AG04450 (cell line): ENCODE data around the gene CHAC1. TPM values are rescaled to one million over a fixed set of nuclear protein-coding genes. Genes with fewer than 3 reads are reported as not detected.
"Not testable (repeated sequence)": the region's sequence is repeated elsewhere in the genome, so short reads cannot be mapped to it uniquely, and the experiment has no call there.

Source experiments
- CTCF ChIA-PET: fragments of 300-600, 350-600 bp; formaldehyde crosslinking; extraction: SDS; loops from one replicate; lab custom pipeline; 2022; ENCODE audit warnings: antibody characterized with exemption, inconsistent platforms; lab: Charles Lee
- POLR2A ChIA-PET: fragments of 350-600 bp; formaldehyde crosslinking; extraction: SDS; loops from one replicate; lab custom pipeline; 2021; ENCODE audit warnings: antibody characterized with exemption, inconsistent platforms; lab: Yijun Ruan, JAX
- DNase-seq: peaks from one replicate; pipeline ENCODE4 v3.0.0-alpha.2; 2011; ENCODE audit warnings: low read depth, low spot score
- H3K27ac ChIP-seq: one replicate; pipeline ENCODE4 v1.5.1; 2012; ENCODE audit warnings: low read depth, low read length, control low read depth
- H3K27me3 ChIP-seq: one replicate; pipeline ENCODE4 v1.6.0; 2012; ENCODE audit warnings: low read length; ENCODE audit not compliant: control insufficient read depth, insufficient read depth
- H3K4me3 ChIP-seq: 2 replicates; pipeline ENCODE4 v1.5.1; 2011; ENCODE audit warnings: mild to moderate bottlenecking, low read depth, low read length, control low read depth
- H3K9me3 ChIP-seq: 2 replicates; pipeline ENCODE4 v1.5.1; 2012; ENCODE audit warnings: low read length; ENCODE audit not compliant: control insufficient read depth, insufficient read depth
- CTCF ChIP-seq: IDR thresholded peaks from 2 replicates; pipeline ENCODE4 v1.5.1; 2011; ENCODE audit warnings: low read depth, low read length, control low read depth, inconsistent platforms
- polyA plus RNA-seq: library from polyadenylated mRNA; depleted of rRNA; stranded (reverse); fragments of >200 nt; gene quantifications from 2 replicates; pipeline ENCODE4 v1.2.3, GENCODE V29; 2011

Gene CHAC1
- polyA plus RNA-seq, 1 experiment, result 106 TPM

DNA sequence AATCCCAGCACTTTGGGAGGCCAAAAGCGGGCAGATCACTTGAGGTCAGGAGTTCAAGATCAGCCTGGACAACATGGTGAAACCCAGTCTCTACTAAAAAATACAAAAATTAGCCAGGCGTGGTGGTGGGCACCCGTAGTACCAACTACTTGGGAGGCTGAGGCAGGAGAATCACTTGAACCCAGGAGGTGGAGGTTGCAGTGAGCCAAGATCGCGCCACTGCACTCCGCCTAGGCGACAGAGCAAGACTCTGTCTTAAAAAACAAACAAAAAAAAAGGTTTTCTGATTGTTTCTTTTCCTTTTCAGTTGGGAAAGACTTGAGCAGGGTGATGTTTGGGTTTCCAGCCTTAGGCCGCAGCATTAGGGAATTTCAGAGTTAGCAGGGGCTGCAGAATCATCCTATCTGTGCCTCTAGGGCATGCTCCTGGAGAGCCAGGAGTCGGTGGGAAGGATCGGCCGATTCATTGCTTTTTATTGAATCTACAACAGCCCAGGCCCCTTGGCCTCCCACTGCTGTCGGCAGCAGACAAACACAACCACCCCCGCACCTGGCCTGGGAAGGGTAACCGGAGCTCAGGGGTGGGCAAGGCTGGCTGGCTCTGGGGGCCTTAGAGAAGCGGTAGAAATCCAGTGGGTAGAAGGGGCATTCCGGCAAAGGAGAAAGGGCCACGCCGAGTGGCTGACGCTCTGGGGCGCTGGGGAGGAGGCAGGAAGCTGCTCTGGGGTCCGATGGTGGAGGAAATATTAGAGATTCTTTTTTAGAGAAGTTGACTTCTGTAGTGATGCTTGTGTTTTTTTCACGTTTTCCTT lies 6.3 kb downstream of the CHAC1 start:
- DNase-seq, result no peak
- Histone ChIP-seq H3K9me3 (no peaks in the 10 kb centered on the region; the same call in 1 of the 2 replicates), H3K27ac (no peak overlapping the region), H3K4me3 (no peak overlapping the region), H3K27me3 (no peaks in the 10 kb centered on the region)
- ChIA-PET CTCF (no interaction called here), POLR2A (no interaction called here)
- TF ChIP-seq CTCF, result no peak

GRCh38 chr15:40960151-40960885 lies 7.0 kb downstream of the CHAC1 start:
- H3K27me3 ChIP-seq, result no peaks in the 10 kb centered on the region
- ChIA-PET POLR2A (no interaction called here), CTCF (no interaction called here)
- H3K27ac ChIP-seq, result no peak overlapping the region
- no peak overlapping the region for H3K4me3 ChIP-seq
- no peaks in the 10 kb centered on the region; the same call in 1 of the 2 replicates for H3K9me3 ChIP-seq
- no peak for DNase-seq
- no peak for TF ChIP-seq CTCF

DNA sequence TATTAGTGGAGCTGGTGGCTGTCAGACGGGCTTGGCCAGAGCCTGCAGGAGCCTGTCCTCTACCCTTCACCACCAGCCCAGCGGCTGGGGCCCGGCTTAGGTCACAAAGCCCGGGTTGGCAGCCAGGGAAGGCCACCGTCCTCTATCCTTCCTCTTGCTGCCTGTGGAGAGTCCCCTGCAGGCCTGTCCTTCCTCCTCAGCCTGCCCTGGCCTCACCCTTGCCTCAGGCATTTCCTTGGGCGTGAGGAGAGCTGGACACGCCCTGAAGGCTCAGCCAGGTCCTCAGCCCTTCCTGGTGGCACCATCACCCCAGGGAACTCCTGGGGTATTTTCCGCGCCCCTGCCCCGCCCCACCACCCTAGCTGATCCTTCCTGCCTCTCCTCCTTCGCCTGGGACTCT lies 7.7 kb downstream of the CHAC1 start:
- no peak for TF ChIP-seq CTCF
- Histone ChIP-seq H3K27me3 (no peaks in the 10 kb centered on the region), H3K4me3 (no peak overlapping the region), H3K9me3 (no peaks in the 10 kb centered on the region; the same call in 1 of the 2 replicates), H3K27ac (no peak overlapping the region)
- ChIA-PET CTCF (no interaction called here), POLR2A (no interaction called here)
- DNase-seq, result no peak

GRCh38 chr15:40961740-40962139 lies 8.5 kb downstream of the CHAC1 start:
- H3K27me3 ChIP-seq, POLR2A ChIA-PET, H3K4me3 ChIP-seq, CTCF ChIA-PET, DNase-seq, H3K9me3 ChIP-seq, H3K27ac ChIP-seq: not testable (repeated sequence)

- CTCF ChIA-PET, result interaction anchor here (0.6 to 1.1 kb wide), 2 partner anchors 21 to 30 kb away, joined by 3 to 4 read pairs; no protein-coding TSS in a partner anchor
- DNase-seq, H3K9me3 ChIP-seq, H3K4me3 ChIP-seq, POLR2A ChIA-PET, H3K27ac ChIP-seq, H3K27me3 ChIP-seq: not testable (repeated sequence)
Measured at GRCh38 chr15:40962317-40962716, 9.0 kb downstream of the CHAC1 start.
